Measurements from ENCODE around the gene NDUFA13.

NDUFA13 gene

DNA sequence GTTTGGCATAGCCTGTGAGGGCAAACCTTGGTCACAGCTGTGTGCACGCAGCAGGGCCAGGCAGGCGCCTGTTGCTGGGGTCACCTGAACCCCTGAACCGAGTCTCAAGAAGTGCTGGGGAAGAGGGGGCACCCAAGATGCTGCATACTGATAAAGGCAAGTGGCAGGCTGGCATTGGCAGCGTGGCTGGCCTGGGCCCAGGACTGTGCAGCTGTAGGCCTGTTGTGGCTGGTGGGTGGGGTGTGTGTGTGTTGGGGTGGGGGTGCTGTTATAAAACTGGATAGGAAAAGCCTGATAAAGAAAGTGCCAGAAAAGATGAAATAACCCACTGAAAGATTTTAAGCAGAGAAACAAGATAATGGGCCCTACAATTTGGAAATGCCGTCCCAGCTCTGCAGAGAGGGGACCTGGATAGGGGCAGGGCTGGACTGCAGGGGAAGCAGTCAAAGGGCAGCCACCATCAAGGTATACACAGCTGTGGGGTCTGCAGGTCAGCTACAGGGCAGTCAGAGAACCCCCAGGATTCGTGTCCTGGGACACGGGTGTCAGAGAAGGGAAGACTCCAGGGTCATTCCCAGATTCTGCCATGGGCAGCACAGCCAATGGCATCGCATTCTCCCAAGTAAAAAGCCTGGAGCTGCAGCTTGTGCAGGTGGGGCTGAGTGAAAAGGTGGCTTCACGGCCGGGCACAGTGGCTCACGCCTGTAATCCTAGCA lies 55.2 kb downstream of the NDUFA13 start:
- no peak for DNase-seq (ENCODE audit: low spot score)

GRCh38 chr19:19575411-19575810 lies 59.4 kb downstream of the NDUFA13 start:
- DNase-seq (ENCODE audit: low spot score), result no peak

All from kidney tubule cell (primary cell).